ENCODE results near the gene BPHL. TPM values are rescaled to one million over a fixed set of nuclear protein-coding genes. Genes with fewer than 3 reads are reported as not detected.

The BPHL gene
- polyA plus RNA-seq, 2 of the 4 experiments (the other 2 are of a cell fraction), result 16.5 to 25.5 TPM

GRCh38 chr6:3122823-3123182 lies 4.3 kb downstream of the BPHL start:
- no peak for FAIRE-seq
- Histone ChIP-seq H3K4me2 (no peak overlapping the region), H3K4me1 (peaks cover 5% of the 10 kb centered on the region; the same call in 2 of the 3 replicates), H3K4me3 (no peak overlapping the region), H3K9me3 (no peaks in the 10 kb centered on the region), H3K27ac (no peak overlapping the region)
- DNase-seq (ENCODE audit: low read depth in 1 of 2, low spot score in 1 of 2), result no peak
- no peak for ATAC-seq
- CTCF ChIA-PET, result interaction anchor here (1.7 kb wide), 1 partner anchor 129 kb away, joined by 8 read pairs; no protein-coding TSS in a partner anchor
- WGBS (ENCODE audit: missing lambda C conversion rate), result 86% methylated on average over 5 of the region's 9 CpGs
- POLR2A ChIA-PET, result no interaction called here
- TF ChIP-seq EHMT2 (IDR thresholded peaks at IDR 0.05; ENCODE audit: low read depth) (no peak), ESRRA (IDR thresholded peaks at IDR 0.05; ENCODE audit: borderline replicate concordance, low read length) (no peak), RARB (CRISPR knock-in tag; IDR thresholded peaks at IDR 0.05) (no peak), HES2 (IDR thresholded peaks at IDR 0.05) (no peak), BHLHE40 (IDR thresholded peaks at IDR 0.05; ENCODE audit: low read depth, low read length) (no peak), CBX2 (IDR thresholded peaks at IDR 0.05; ENCODE audit: borderline replicate concordance, low read depth) (no peak), ZSCAN20 (CRISPR knock-in tag; IDR thresholded peaks at IDR 0.05) (no peak), HOXB13 (CRISPR knock-in tag; IDR thresholded peaks at IDR 0.05; ENCODE audit: low read depth) (no peak), NFE2L2 (conservative IDR thresholded peaks at IDR 0.05; ENCODE audit: low read length) (no peak), HDAC2 (IDR thresholded peaks at IDR 0.05) (no peak), PHF8 (IDR thresholded peaks at IDR 0.05; ENCODE audit: borderline replicate concordance, low read depth) (no peak), MAX (IDR thresholded peaks at IDR 0.05) (no peak), POLR2AphosphoS2 (conservative IDR thresholded peaks at IDR 0.05; ENCODE audit: low read length) (no peak), PBX3 (IDR thresholded peaks at IDR 0.05) (no peak), RFX5 (IDR thresholded peaks at IDR 0.05) (no peak), TP53 (CRISPR knock-in tag; IDR thresholded peaks at IDR 0.05) (no peak), RAD21 (conservative IDR thresholded peaks at IDR 0.05 in 1 of 2, IDR thresholded peaks at IDR 0.05 in 1 of 2) (no peak), RNF2 (IDR thresholded peaks at IDR 0.05; ENCODE audit: borderline replicate concordance, low read depth) (no peak)

GRCh38 chr6:3124667-3125066 lies 6.2 kb downstream of the BPHL start:
- Histone ChIP-seq H3K4me2 (no peak overlapping the region), H3K9me3 (no peaks in the 10 kb centered on the region), H3K4me1 (no peaks in the 10 kb centered on the region; the same call in 2 of the 3 replicates), H3K4me3 (no peak overlapping the region), H3K27ac (no peak overlapping the region)
- DNase-seq (ENCODE audit: low read depth in 1 of 2, low spot score in 1 of 2) (no peak), ATAC-seq (no peak), FAIRE-seq (no peak)
- TF ChIP-seq MAFK (IDR thresholded peaks at IDR 0.05; ENCODE audit: partially characterized antibody), result no peak
- TF ChIP-seq POLR2AphosphoS2 (conservative IDR thresholded peaks at IDR 0.05; ENCODE audit: low read length), result no peak
- no peak for TF ChIP-seq GATA3 (IDR thresholded peaks at IDR 0.05; ENCODE audit: borderline replicate concordance)
- no peak for TF ChIP-seq ZC3H11A (IDR thresholded peaks at IDR 0.05)
- no peak for TF ChIP-seq HOXA7 (CRISPR knock-in tag; IDR thresholded peaks at IDR 0.05)
- no peak for TF ChIP-seq PHF8 (IDR thresholded peaks at IDR 0.05; ENCODE audit: borderline replicate concordance, low read depth)
- TF ChIP-seq CHD2 (IDR thresholded peaks at IDR 0.05; ENCODE audit: low read length, partially characterized antibody), result no peak
- TF ChIP-seq ZNF302 (CRISPR knock-in tag; IDR thresholded peaks at IDR 0.05), result no peak
- TF ChIP-seq RFX5 (IDR thresholded peaks at IDR 0.05), result no peak
- TF ChIP-seq ELK1 (IDR thresholded peaks at IDR 0.05; ENCODE audit: low read depth, low read length), result no peak
- no peak for TF ChIP-seq PBX3 (IDR thresholded peaks at IDR 0.05)
- TF ChIP-seq JUNB (IDR thresholded peaks at IDR 0.05), result no peak
- no peak for TF ChIP-seq POLR2A (IDR thresholded peaks at IDR 0.05; ENCODE audit: low read length)
- no peak for TF ChIP-seq FOSL2 (IDR thresholded peaks at IDR 0.05)
- no peak for TF ChIP-seq FOSL2 (CRISPR knock-in tag; IDR thresholded peaks at IDR 0.05)
- no peak for TF ChIP-seq JUN (IDR thresholded peaks at IDR 0.05)
- TF ChIP-seq E2F6 (IDR thresholded peaks at IDR 0.05; ENCODE audit: borderline replicate concordance, low read depth), result no peak
- no peak for TF ChIP-seq NPAS2 (CRISPR knock-in tag; IDR thresholded peaks at IDR 0.05; ENCODE audit: borderline replicate concordance)
- no peak for TF ChIP-seq HOXB5 (CRISPR knock-in tag; IDR thresholded peaks at IDR 0.05)
- 73% methylated on average over 8 of the region's 8 CpGs for WGBS (ENCODE audit: missing lambda C conversion rate)
- POLR2A ChIA-PET, result no interaction called here
- CTCF ChIA-PET, result interaction anchor here (0.6 to 3.2 kb wide), 7 partner anchors 15 to 336 kb away, joined by 3 to 14 read pairs (median 3); no protein-coding TSS in a partner anchor

Measured in A549 (cell line).